Cardiac fibroblast (primary cell): ENCODE measurements around the gene CREBZF.
"Not testable (repeated sequence)": the region's sequence is repeated elsewhere in the genome, so short reads cannot be mapped to it uniquely, and the experiment has no call there.

Experiments used
- DNase-seq, 2 donors: peaks; one replicate each; pipeline versions ENCODE4 v3.0.0 to v3.0.0-alpha.2; 2010; ENCODE audit warnings: low read depth in 2 of 2
- H3K4me3 ChIP-seq, 2 donors: replicated peaks in 1 of 2; 1 replicate in 1 of 2; 2 replicates in 1 of 2; pipeline ENCODE4 v1.5.1; 2011; ENCODE audit warnings: low read depth in 2 of 2, low read length in 2 of 2, mild to moderate bottlenecking in 2 of 2, moderate library complexity in 1 of 2
- CTCF ChIP-seq: IDR thresholded peaks from one replicate; pipeline ENCODE4 v1.5.1; 2011; ENCODE audit warnings: low read depth, mild to moderate bottlenecking, low read length, inconsistent platforms

Gene CREBZF

GRCh38 chr11:85685125-85685819 is 20.3 kb upstream of the CREBZF start:
- H3K4me3 ChIP-seq, result peak overlapping the region; percentile 48 to 63
- TF ChIP-seq CTCF, result no peak
- peak; percentile 37 to 65 for DNase-seq

DNA sequence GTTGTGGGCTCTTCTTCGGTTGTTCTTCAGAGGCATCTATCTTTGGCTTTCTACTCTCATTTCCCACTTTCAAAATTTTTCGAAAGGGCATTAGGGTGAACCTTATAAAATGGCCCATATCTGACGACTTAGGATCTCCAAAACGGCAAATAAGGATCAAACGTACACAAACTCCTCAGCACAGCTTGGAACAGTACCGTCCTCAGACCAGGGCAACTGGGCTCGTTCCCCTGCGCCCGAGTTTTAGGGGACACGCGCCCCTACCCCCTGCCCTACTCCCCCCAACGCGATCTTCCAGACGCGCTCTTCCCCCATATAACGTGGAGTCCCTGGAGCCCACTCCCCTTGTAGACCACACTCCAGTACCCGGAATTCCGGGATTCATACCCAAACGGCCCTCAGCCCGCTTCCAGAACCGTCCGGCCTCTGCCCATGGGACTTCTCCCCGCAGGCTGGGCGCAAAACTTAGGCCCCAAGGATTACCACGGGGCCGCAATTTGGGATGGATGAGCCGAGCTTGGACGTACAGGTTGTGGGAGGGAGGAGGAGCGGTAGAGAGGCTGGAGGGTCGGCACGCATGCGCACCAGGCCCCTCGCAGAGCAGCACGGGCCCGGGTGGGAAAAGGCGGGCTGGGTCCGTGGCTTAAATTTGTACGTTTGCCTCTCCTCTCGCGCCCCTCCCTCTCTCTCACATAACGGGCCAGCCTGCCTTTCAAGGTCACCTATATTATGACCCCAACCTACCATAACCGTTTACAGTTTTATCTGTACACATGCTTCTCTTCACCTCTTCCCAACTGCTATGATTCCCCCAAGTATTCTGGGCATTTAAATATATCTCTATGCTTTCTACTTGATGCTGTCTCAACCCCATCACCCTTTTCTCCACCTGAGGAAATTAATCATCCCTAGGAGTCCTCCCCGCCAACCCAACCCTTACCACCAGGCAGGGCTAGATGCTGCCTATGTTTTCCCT is 17.7 kb upstream of the CREBZF start:
- TF ChIP-seq CTCF, result no peak
- peak; percentile 49 to 68 for DNase-seq
- H3K4me3 ChIP-seq, result peak overlapping the region; percentile 60 to 65

DNA sequence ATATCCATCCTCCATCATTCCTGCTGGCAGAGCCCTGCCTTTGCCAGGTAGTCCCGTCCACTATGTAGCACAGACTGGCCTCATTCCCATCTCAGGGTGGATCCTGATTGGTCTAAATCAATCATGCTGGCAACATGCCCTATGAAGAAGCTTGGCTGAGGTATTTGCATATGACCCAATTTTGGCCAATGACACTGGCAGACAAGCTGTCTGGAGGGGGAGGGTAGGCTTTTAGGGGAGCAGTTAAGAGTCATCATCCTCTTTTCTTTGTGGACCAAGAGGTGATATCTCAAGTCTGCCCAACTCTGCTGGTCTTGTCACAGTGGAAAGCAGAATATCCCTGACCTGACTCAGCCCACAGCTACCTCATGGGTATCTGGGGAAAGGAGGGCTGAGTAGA is 16.0 kb upstream of the CREBZF start:
- TF ChIP-seq CTCF, result no peak
- no peak for DNase-seq
- H3K4me3 ChIP-seq, result no peak overlapping the region

DNA sequence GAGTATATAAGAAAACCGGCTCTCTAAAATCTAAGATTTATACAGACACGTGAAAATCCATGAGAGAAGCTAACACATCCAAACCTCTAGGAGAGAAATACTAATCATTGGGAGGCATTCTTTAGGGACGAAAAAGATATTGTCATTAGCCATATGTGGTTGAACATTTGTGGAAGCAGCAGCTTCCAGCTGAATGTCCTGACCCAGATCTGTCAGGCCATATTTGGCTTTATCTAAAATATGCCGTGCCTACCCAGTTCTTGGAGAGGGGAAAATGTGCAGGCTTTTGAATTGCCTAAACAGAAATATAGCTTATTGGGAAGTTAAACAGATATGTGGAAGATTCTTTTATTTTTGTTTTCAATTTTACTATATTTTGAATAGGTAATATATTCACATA is 14.6 kb upstream of the CREBZF start:
- no peak overlapping the region for H3K4me3 ChIP-seq
- TF ChIP-seq CTCF, result no peak
- DNase-seq, result no peak

DNA sequence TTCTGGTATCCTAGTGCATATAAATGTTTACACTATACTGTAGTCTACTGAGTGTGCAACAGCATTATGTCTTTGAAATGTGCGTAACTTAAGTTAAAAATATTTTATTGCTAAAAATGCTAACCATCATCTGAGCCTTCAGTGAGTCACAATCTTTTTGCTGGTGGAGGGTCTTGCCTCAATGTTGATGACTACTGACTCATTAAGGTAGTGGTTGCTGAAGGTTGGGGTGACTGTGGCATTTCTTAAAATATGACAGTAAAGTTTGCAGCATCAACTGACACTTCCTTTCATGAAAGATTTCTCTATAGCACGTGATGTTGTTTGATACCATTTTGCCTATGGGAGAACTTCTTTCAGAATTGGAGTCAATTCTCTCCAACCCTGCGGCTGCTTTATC is 8.5 kb upstream of the CREBZF start:
- TF ChIP-seq CTCF, result no peak
- DNase-seq, result no peak
- H3K4me3 ChIP-seq, result no peak overlapping the region

GRCh38 chr11:85672105-85672902 is 7.4 kb upstream of the CREBZF start:
- no peak for DNase-seq
- no peak overlapping the region for H3K4me3 ChIP-seq
- TF ChIP-seq CTCF, result no peak

- not testable (repeated sequence) for H3K4me3 ChIP-seq, DNase-seq
These were observed 6.2 kb upstream of the CREBZF start for GRCh38 chr11:85670949-85671663.
